Measurements from ENCODE around the gene ASCC2. TPM values are rescaled to one million over a fixed set of nuclear protein-coding genes. Genes with fewer than 3 reads are reported as not detected.

Gene ASCC2
- total RNA-seq, 1 donor = 33.6 TPM

DNA sequence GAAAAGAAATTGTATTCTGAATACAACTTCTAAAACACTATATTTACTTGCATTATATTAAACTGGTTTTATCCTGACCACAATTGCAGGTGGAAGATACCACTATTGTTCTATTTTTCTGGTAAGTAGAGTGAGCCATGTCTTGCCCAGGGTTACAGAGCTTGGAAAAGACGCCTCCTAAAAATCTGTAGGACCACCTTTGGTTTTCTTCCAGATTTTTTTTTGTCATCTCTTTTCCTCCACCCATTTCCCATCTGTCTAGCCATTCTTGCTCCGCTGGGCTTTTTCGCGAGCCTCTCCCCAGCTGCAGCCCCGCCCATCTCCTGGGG is 44.6 kb upstream of the ASCC2 start:
- TF ChIP-seq, protein P1, sequence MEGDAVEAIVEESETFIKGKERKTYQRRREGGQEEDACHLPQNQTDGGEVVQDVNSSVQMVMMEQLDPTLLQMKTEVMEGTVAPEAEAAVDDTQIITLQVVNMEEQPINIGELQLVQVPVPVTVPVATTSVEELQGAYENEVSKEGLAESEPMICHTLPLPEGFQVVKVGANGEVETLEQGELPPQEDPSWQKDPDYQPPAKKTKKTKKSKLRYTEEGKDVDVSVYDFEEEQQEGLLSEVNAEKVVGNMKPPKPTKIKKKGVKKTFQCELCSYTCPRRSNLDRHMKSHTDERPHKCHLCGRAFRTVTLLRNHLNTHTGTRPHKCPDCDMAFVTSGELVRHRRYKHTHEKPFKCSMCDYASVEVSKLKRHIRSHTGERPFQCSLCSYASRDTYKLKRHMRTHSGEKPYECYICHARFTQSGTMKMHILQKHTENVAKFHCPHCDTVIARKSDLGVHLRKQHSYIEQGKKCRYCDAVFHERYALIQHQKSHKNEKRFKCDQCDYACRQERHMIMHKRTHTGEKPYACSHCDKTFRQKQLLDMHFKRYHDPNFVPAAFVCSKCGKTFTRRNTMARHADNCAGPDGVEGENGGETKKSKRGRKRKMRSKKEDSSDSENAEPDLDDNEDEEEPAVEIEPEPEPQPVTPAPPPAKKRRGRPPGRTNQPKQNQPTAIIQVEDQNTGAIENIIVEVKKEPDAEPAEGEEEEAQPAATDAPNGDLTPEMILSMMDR (IDR thresholded peaks at IDR 0.05; ENCODE audit: insufficient read depth, low read length) = no peak
- no peak for DNase-seq (ENCODE audit: low read depth)
- peak overlapping the region; percentile 42 for H3K4me3 ChIP-seq (ENCODE audit: low read depth, low read length)

- DNase-seq (ENCODE audit: low read depth) = no peak
- H3K4me3 ChIP-seq (ENCODE audit: low read depth, low read length) = no peak overlapping the region
- TF ChIP-seq, protein P1 (IDR thresholded peaks at IDR 0.05; ENCODE audit: insufficient read depth, low read length) = no peak
Observed at GRCh38 chr22:29879753-29880152, 41.7 kb upstream of the ASCC2 start.

DNA sequence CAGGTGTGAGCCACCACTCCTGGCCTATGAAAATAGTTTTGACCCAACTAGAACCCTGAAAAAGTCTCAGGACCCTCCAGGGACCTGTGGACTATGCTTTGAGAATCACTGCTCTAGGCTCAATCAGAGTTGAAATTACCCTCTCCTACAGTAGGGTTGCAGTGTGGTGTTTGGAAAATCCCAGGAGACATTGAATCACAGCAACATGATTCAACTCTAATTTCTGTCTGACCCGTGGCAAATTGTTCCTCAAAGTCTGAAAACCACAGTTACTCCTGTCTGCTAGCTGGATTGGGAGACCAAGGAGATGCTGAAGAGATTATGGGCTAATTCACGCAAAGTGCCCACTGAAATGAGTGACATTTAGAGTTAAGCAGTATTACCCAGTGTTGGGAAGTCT is 39.5 kb upstream of the ASCC2 start:
- no peak overlapping the region for H3K4me3 ChIP-seq (ENCODE audit: low read depth, low read length)
- DNase-seq (ENCODE audit: low read depth) = peak; percentile 65

DNA sequence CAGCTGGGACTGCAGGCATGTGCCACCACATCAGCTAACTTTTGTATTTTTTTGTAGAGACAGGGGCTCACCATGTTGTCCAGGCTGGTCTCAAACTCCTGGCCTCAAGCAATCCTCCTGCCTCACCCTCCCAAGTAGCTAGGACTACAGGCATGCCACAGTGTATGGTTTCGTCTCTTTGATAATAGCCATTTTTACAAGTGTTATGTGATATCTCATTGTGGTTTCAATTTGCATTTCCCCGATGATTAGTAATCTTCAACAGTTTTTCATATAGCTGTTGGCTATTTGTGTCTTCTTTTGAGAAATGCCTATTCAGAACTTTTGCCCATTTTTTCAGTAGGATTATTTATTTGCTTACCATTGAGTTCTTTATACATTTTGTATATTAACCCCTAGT is 35.9 kb upstream of the ASCC2 start:
- DNase-seq (ENCODE audit: low read depth) = no peak
- TF ChIP-seq, protein P1 (IDR thresholded peaks at IDR 0.05; ENCODE audit: insufficient read depth, low read length) = no peak
- H3K4me3 ChIP-seq (ENCODE audit: low read depth, low read length) = no peak overlapping the region

More for the DNA sequence above, 39.5 kb upstream of the ASCC2 start:
- TF ChIP-seq, protein P1 (IDR thresholded peaks at IDR 0.05; ENCODE audit: insufficient read depth, low read length) = no peak

DNA sequence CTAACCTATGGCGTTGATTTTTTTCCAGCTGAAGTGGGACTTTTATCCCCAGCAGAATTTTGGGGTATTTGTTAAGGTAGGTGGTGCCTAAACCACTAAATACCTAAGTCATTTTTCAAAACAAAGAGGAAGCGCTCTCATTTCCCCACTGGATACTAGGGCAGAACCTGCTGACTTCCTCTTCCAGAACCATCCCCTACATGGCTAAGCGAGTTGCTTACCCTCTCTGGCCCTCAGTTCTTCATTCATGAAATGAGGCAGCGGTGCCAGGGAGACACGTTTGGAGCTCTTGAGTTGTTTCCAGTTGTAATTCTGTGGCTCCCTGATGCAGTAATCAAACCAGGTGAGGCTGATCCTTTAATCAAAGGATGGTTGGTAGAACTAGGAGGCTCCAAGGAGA is 34.9 kb upstream of the ASCC2 start:
- no peak for DNase-seq (ENCODE audit: low read depth)
- TF ChIP-seq, protein P1 (IDR thresholded peaks at IDR 0.05; ENCODE audit: insufficient read depth, low read length) = no peak
- H3K4me3 ChIP-seq (ENCODE audit: low read depth, low read length) = no peak overlapping the region

GRCh38 chr22:29872144-29872893 is 34.2 kb upstream of the ASCC2 start:
- H3K4me3 ChIP-seq (ENCODE audit: low read depth, low read length) = no peak overlapping the region
- TF ChIP-seq, protein P1 (IDR thresholded peaks at IDR 0.05; ENCODE audit: insufficient read depth, low read length) = no peak
- no peak for DNase-seq (ENCODE audit: low read depth)

- no peak for DNase-seq (ENCODE audit: low read depth)
- H3K4me3 ChIP-seq (ENCODE audit: low read depth, low read length) = no peak overlapping the region
- TF ChIP-seq, protein P1 (IDR thresholded peaks at IDR 0.05; ENCODE audit: insufficient read depth, low read length) = no peak
Observed at GRCh38 chr22:29871684-29872083, 33.6 kb upstream of the ASCC2 start.
